ENCODE measurements around the gene KCND2. TPM values are rescaled to one million over a fixed set of nuclear protein-coding genes. Genes with fewer than 3 reads are reported as not detected.

The KCND2 gene
- total RNA-seq, 1 donor from 2014 or later = 0.61 TPM

- H3K36me3 Mint-ChIP-seq (ENCODE audit: low read depth) = no peaks in the 10 kb centered on the region
- no peak overlapping the region for H3K4me3 Mint-ChIP-seq
- H3K27ac Mint-ChIP-seq (ENCODE audit: unreplicated experiment) = no peak overlapping the region
- TF ChIP-seq CTCF (conservative IDR thresholded peaks at IDR 0.05) = no peak
- no peaks in the 10 kb centered on the region for H3K9me3 Mint-ChIP-seq
- no peak for DNase-seq (ENCODE audit: low read depth, low spot score)
- no peaks in the 10 kb centered on the region for H3K27me3 Mint-ChIP-seq (ENCODE audit: low read depth)
- H3K4me1 Mint-ChIP-seq = no peaks in the 10 kb centered on the region
Measured at GRCh38 chr7:120363414-120363813, 90.4 kb downstream of the KCND2 start.

GRCh38 chr7:120370954-120371353 is 98.0 kb downstream of the KCND2 start:
- H3K36me3 Mint-ChIP-seq (ENCODE audit: low read depth) = no peaks in the 10 kb centered on the region
- H3K4me1 Mint-ChIP-seq = no peaks in the 10 kb centered on the region
- no peaks in the 10 kb centered on the region for H3K27me3 Mint-ChIP-seq (ENCODE audit: low read depth)
- TF ChIP-seq CTCF (conservative IDR thresholded peaks at IDR 0.05) = no peak
- H3K4me3 Mint-ChIP-seq = no peak overlapping the region
- no peak for DNase-seq (ENCODE audit: low read depth, low spot score)
- no peak overlapping the region for H3K27ac Mint-ChIP-seq (ENCODE audit: unreplicated experiment)
- no peaks in the 10 kb centered on the region for H3K9me3 Mint-ChIP-seq

GRCh38 chr7:120373174-120373573 is 100.2 kb downstream of the KCND2 start:
- no peaks in the 10 kb centered on the region for H3K4me1 Mint-ChIP-seq
- H3K36me3 Mint-ChIP-seq (ENCODE audit: low read depth) = no peaks in the 10 kb centered on the region

GRCh38 chr7:120394595-120394994 is 121.6 kb downstream of the KCND2 start:
- no peaks in the 10 kb centered on the region for H3K36me3 Mint-ChIP-seq (ENCODE audit: low read depth)

More at GRCh38 chr7:120373174-120373573, 100.2 kb downstream of the KCND2 start:
- Mint-ChIP-seq H3K9me3 (no peaks in the 10 kb centered on the region), H3K27ac (ENCODE audit: unreplicated experiment) (no peak overlapping the region), H3K4me3 (no peak overlapping the region), H3K27me3 (ENCODE audit: low read depth) (no peaks in the 10 kb centered on the region)
- TF ChIP-seq CTCF (conservative IDR thresholded peaks at IDR 0.05) = no peak
- no peak for DNase-seq (ENCODE audit: low read depth, low spot score)

GRCh38 chr7:120395526-120396019 is 122.6 kb downstream of the KCND2 start:
- Mint-ChIP-seq H3K4me3 (no peak overlapping the region), H3K27ac (ENCODE audit: unreplicated experiment) (no peak overlapping the region), H3K9me3 (peaks cover 6% of the 10 kb centered on the region)

More at GRCh38 chr7:120394595-120394994, 121.6 kb downstream of the KCND2 start:
- H3K27ac Mint-ChIP-seq (ENCODE audit: unreplicated experiment) = no peak overlapping the region
- TF ChIP-seq CTCF (conservative IDR thresholded peaks at IDR 0.05) = no peak
- H3K4me1 Mint-ChIP-seq = no peaks in the 10 kb centered on the region
- DNase-seq (ENCODE audit: low read depth, low spot score) = no peak
- peaks cover 6% of the 10 kb centered on the region for H3K9me3 Mint-ChIP-seq
- H3K4me3 Mint-ChIP-seq = no peak overlapping the region
- no peaks in the 10 kb centered on the region for H3K27me3 Mint-ChIP-seq (ENCODE audit: low read depth)

More at GRCh38 chr7:120395526-120396019, 122.6 kb downstream of the KCND2 start:
- no peak for DNase-seq (ENCODE audit: low read depth, low spot score)
- Mint-ChIP-seq H3K27me3 (ENCODE audit: low read depth) (no peaks in the 10 kb centered on the region), H3K36me3 (ENCODE audit: low read depth) (no peaks in the 10 kb centered on the region), H3K4me1 (no peaks in the 10 kb centered on the region)
- TF ChIP-seq CTCF (conservative IDR thresholded peaks at IDR 0.05) = no peak

Measured in neural crest cell (in vitro differentiated cells).